Mucosa of descending colon (tissue), 3 donors: ENCODE results near the gene HPS6. TPM values are rescaled to one million over a fixed set of nuclear protein-coding genes. Genes with fewer than 3 reads are reported as not detected.
A peak's percentile ranks its signal among the peaks of the same experiment; 100 is the strongest.

Experiments used
- ATAC-seq: fragments of 200-7000 bp; cut with Tn5 transposase; one replicate; pipeline ENCODE4 v1.9.1; 2020; ENCODE audit warnings: mild to moderate bottlenecking, moderate library complexity
- DNase-seq, 3 donors: peaks; one replicate each; pipeline ENCODE4 v3.0.0-alpha.2; 2020
- H3K36me3 ChIP-seq: fragments of 200-600 bp; one replicate; pipeline ENCODE4 v1.8.0; 2021; ENCODE audit warnings: low read depth, mild to moderate bottlenecking
- H3K4me1 ChIP-seq: fragments of 200-600 bp; one replicate; pipeline ENCODE4 v1.8.0; 2021; ENCODE audit warnings: low read depth, mild to moderate bottlenecking
- H3K4me3 ChIP-seq: fragments of 200-600 bp; one replicate; pipeline ENCODE4 v1.8.0; 2021; ENCODE audit warnings: mild to moderate bottlenecking
- H3K9me3 ChIP-seq: fragments of 200-600 bp; one replicate; pipeline ENCODE4 v1.8.0; 2021; ENCODE audit warnings: mild to moderate bottlenecking
- intact Hi-C, 2 donors: fragments of 100-400 bp; cut with DNase I in 1 of 2; cut with micrococcal nuclease in 1 of 2; formaldehyde crosslinking; loops; one replicate each; pipeline versions ENCODE4 v1.11.0 to v1.11.1; 2022; cut with DNase I, micrococcal nuclease
- total RNA-seq, 3 donors: library from RNA; stranded (reverse); fragmentation: NEBNext Ultra II Directional in 2 of 3; extraction: Animal tissue kit (Norgen Biotek cat#: 25700) in 2 of 3; gene quantifications; one replicate each; pipeline versions ENCODE4 v1.2.1 to v1.2.4, GENCODE V29; 2021 to 2023
- TF ChIP-seq, protein P1 (sequence below): fragments of 200-600 bp; IDR thresholded peaks from one replicate; pipeline ENCODE4 v1.8.0; 2022; ENCODE audit warnings: antibody characterized with exemption, mild to moderate bottlenecking
- donor health status: DM: no; HTN: no; CAD: no; lungs with moderate emphysema.
- donor health status: DM: no; HTN: no; CAD: no.
- donor health status: DM: no; HTN: yes; CAD: no.

HPS6 gene
- total RNA-seq, 3 donors from 2014 or later = 17.8 to 21.4 (median 18.3) TPM

DNA sequence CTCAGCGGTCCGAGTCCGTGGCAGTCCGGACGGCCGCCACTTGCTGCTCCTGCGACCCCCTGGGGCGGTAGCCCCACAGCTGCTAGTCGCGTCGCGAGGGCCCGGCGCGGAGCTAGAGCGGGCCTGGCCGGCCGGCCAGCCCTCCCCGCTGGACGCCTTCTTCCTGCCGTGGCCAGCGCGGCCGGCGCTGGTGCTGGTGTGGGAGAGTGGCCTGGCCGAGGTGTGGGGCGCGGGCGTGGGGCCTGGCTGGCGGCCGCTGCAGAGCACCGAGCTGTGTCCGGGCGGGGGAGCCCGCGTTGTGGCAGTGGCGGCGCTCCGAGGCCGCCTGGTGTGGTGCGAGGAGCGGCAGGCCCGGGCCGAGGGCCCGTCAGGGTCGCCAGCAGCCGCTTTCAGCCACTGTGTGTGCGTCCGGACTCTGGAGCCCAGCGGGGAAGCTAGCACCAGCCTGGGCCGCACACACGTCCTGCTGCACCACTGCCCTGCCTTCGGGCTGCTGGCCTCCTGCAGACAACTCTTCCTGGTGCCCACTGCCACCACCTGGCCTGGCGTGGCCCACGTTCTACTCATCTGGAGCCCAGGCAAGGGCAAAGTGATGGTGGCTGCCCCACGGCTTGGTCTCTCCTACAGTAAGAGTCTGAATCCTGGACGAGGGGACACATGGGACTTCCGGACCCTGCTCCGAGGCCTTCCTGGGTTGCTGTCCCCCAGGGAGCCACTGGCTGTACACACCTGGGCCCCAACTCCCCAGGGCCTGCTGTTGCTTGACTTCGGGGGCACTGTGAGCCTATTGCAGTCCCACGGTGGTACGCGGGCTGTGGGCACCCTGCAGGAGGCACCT, 631 bp downstream of the HPS6 start:
- intact Hi-C loops = no loop called here
- H3K4me1 ChIP-seq = peaks cover 27% of the 10 kb centered on the region
- DNase-seq (peak; percentile 46 to 70 (median 64)), ATAC-seq (peak; percentile 65)
- peak overlapping the region; percentile 91 for H3K4me3 ChIP-seq
- H3K36me3 ChIP-seq = no peaks in the 10 kb centered on the region
- no peaks in the 10 kb centered on the region for H3K9me3 ChIP-seq
- TF ChIP-seq, protein P1, sequence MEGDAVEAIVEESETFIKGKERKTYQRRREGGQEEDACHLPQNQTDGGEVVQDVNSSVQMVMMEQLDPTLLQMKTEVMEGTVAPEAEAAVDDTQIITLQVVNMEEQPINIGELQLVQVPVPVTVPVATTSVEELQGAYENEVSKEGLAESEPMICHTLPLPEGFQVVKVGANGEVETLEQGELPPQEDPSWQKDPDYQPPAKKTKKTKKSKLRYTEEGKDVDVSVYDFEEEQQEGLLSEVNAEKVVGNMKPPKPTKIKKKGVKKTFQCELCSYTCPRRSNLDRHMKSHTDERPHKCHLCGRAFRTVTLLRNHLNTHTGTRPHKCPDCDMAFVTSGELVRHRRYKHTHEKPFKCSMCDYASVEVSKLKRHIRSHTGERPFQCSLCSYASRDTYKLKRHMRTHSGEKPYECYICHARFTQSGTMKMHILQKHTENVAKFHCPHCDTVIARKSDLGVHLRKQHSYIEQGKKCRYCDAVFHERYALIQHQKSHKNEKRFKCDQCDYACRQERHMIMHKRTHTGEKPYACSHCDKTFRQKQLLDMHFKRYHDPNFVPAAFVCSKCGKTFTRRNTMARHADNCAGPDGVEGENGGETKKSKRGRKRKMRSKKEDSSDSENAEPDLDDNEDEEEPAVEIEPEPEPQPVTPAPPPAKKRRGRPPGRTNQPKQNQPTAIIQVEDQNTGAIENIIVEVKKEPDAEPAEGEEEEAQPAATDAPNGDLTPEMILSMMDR = no peak

DNA sequence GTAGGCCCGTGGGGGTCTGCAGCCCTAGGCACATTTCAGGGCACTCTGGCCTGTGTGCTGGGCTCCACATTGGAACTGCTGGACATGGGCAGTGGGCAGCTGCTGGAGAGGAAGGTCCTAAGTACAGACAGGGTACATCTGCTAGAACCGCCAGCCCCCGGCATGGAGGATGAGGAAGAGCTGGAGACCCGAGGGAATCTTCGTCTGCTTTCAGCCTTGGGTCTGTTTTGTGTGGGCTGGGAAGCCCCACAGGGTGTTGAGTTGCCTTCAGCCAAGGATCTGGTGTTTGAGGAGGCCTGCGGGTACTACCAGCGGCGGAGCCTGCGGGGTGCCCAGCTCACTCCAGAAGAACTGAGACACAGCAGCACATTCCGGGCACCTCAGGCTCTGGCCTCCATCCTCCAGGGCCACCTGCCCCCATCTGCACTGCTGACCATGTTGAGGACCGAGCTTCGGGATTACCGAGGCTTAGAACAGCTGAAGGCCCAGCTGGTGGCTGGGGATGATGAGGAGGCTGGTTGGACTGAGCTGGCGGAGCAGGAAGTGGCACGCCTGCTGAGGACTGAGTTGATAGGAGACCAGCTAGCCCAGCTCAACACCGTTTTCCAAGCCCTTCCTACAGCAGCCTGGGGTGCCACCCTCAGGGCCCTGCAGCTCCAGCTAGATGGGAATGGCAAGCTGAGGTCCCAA, 1.4 kb downstream of the HPS6 start:
- H3K36me3 ChIP-seq = no peaks in the 10 kb centered on the region
- H3K4me3 ChIP-seq = no peak overlapping the region
- no peaks in the 10 kb centered on the region for H3K9me3 ChIP-seq
- DNase-seq (peak in 1 of 3 donors; percentile 41), ATAC-seq (no peak)
- peaks cover 27% of the 10 kb centered on the region for H3K4me1 ChIP-seq
- intact Hi-C loops = no loop called here
- TF ChIP-seq, protein P1 = no peak

GRCh38 chr10:102067091-102067916, 2.2 kb downstream of the HPS6 start:
- H3K9me3 ChIP-seq = no peaks in the 10 kb centered on the region
- TF ChIP-seq, protein P1 = no peak
- intact Hi-C loops = no loop called here
- no peak overlapping the region for H3K4me3 ChIP-seq
- no peaks in the 10 kb centered on the region for H3K36me3 ChIP-seq
- H3K4me1 ChIP-seq = peaks cover 27% of the 10 kb centered on the region
- ATAC-seq (no peak), DNase-seq (no peak)

DNA sequence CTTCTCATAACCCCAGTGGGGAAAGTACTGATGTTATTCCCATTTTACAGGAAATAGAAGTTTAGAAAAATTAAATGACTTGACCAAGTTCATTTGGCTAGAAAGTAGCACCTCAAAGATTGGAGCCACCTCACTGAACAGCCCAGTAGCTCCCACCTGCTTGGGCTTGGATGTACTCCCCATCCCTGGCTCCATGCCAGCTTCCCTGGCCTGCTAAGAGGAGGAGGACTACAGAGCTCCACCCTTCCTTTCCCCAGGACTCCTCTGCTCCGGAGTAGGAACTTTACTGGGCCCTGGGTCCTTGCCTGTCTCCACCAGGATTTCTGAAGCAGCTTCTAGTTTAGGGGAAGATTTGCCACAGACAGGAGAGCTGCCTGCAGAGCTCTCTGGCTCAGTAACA, 3.1 kb downstream of the HPS6 start:
- no peak overlapping the region for H3K4me3 ChIP-seq
- no peaks in the 10 kb centered on the region for H3K9me3 ChIP-seq
- intact Hi-C loops = no loop called here
- H3K36me3 ChIP-seq = no peaks in the 10 kb centered on the region
- H3K4me1 ChIP-seq = peaks cover 27% of the 10 kb centered on the region
- TF ChIP-seq, protein P1 = no peak
- DNase-seq = peak in 2 of 3 donors; percentile 34 to 46
- no peak for ATAC-seq

GRCh38 chr10:102069071-102069470, 3.9 kb downstream of the HPS6 start:
- intact Hi-C loops = no loop called here
- Histone ChIP-seq H3K4me3 (no peak overlapping the region), H3K36me3 (no peaks in the 10 kb centered on the region), H3K4me1 (peaks cover 27% of the 10 kb centered on the region), H3K9me3 (no peaks in the 10 kb centered on the region)
- TF ChIP-seq, protein P1 = no peak
- no peak for DNase-seq
- no peak for ATAC-seq
